ENCODE data around the gene RXFP3. TPM values are rescaled to one million over a fixed set of nuclear protein-coding genes. Genes with fewer than 3 reads are reported as not detected.

Gene RXFP3, protein sequence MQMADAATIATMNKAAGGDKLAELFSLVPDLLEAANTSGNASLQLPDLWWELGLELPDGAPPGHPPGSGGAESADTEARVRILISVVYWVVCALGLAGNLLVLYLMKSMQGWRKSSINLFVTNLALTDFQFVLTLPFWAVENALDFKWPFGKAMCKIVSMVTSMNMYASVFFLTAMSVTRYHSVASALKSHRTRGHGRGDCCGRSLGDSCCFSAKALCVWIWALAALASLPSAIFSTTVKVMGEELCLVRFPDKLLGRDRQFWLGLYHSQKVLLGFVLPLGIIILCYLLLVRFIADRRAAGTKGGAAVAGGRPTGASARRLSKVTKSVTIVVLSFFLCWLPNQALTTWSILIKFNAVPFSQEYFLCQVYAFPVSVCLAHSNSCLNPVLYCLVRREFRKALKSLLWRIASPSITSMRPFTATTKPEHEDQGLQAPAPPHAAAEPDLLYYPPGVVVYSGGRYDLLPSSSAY
- total RNA-seq: not detected in 2 replicates

DNA sequence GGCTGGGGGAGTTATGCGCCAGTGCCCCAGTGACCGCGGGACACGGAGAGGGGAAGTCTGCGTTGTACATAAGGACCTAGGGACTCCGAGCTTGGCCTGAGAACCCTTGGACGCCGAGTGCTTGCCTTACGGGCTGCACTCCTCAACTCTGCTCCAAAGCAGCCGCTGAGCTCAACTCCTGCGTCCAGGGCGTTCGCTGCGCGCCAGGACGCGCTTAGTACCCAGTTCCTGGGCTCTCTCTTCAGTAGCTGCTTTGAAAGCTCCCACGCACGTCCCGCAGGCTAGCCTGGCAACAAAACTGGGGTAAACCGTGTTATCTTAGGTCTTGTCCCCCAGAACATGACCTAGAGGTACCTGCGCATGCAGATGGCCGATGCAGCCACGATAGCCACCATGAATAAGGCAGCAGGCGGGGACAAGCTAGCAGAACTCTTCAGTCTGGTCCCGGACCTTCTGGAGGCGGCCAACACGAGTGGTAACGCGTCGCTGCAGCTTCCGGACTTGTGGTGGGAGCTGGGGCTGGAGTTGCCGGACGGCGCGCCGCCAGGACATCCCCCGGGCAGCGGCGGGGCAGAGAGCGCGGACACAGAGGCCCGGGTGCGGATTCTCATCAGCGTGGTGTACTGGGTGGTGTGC is at the start of gene RXFP3:
Gene RXFP3, plus strand, starts transcription at position 6 of the 636 bp plus-strand sequence. Its CDS starts 355 bp downstream, at position 361.

DNA sequence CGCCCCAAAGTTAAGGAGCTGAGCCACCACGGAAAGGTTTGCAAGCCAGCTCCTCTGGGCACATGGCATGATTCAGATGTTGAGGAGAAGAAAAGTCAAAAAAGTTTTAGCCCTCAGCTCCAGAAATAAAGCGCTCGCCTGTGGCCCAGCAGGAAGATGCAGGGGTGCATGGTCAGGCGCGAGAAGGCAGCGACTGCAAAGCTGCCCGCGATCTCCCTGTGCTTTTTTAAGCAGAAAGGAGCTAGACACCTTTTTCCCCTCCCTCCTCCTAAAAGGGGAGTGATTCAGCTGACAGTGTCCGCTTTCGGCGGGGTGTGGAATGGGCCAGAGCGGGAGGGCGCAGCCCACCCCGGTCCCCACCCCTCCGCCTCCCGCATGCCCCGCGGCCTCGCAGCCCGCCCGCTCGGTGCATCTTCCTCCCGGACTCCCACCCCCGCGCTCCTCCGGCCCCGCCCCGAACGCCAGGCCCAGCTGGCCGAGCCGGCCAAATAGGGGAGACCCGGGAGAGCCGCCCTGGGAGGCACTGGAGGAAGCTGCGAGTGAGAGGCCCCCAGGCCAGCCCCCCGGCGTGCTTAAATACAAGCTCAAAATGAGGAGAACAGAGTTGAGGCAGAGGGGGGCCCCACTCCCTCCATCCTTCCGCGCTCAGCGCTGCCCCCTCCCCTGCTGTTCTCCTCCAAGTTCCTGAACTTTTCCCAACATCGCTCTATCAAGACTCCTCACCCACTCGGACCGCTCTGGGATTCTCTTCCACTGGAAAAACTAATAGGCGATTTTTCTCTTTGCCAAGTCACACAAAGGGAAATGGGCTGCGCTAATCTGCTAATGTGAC is 44.2 kb upstream of the RXFP3 start, which contains the start of gene ADAMTS12:
Gene ADAMTS12, minus strand, starts transcription at position 203 of the 832 bp plus-strand sequence. Its CDS starts 134 bp downstream, at position 69.

DNA sequence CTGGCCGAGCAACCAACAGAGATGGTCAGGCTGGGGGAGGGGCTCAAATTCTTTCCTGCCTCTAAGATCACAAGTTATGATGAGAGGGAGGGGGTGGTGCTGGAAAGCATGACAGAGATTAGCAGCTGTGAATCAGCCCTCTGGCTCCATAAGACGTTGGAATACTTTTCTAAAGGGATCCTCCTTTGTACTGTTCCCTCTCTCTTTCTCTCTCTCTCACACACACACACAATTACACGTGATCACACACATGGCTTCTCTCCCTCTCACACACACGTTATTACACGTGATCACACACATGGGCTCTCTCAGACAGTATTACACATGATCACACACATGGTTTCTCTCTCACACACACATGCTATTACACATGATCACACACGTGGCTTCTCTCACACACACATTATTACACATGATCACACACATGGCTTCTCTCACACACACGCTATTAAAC is 48.5 kb downstream of the RXFP3 start, which contains the start of gene SLC45A2:
Gene SLC45A2, minus strand, starts transcription at position 23 of the 454 bp plus-strand sequence. CDS start 110 bp downstream, outside the sequence.

Other genes starting within 250 kb of the RXFP3 start
- 13.5 and 15.1 TPM in 2 replicates for gene ADAMTS12, start 44.4 kb upstream of the RXFP3 start, total RNA-seq
- under 0.01 TPM in 2 replicates for gene SLC45A2, start 48.3 kb downstream of the RXFP3 start, total RNA-seq
- gene AMACR, start 71.7 kb downstream of the RXFP3 start, total RNA-seq: 10.4 and 17.0 TPM in 2 replicates
- gene C1QTNF3, start 106.8 kb downstream of the RXFP3 start, total RNA-seq: 1.00 and 1.4 TPM in 2 replicates

All from uterine smooth muscle cell (primary cell).